CD4-positive, CD25-positive, alpha-beta regulatory T cell (primary cell): Measurements from ENCODE around the gene GLI3. TPM values are rescaled to one million over a fixed set of nuclear protein-coding genes. Genes with fewer than 3 reads are reported as not detected.

Experiments
- ATAC-seq, 2 donors: fragments of 150-1000 bp; cut with Tn5 transposase; one replicate each; pipeline ENCODE4 v1.10.0; 2021; ENCODE audit warnings: low read depth in 2 of 2, moderate number of reproducible peaks in 2 of 2, moderate library complexity in 1 of 2
- DNase-seq, 3 donors: peaks; one replicate each; pipeline versions ENCODE4 v3.0.0 to v3.0.0-alpha.2; 2012 to 2022; ENCODE audit warnings: mixed read lengths in 1 of 3
- H3K27ac ChIP-seq: one replicate; pipeline ENCODE4 v1.7.0; 2013; ENCODE audit warnings: mild to moderate bottlenecking, low read length; ENCODE audit not compliant: insufficient read depth, poor library complexity, severe bottlenecking
- H3K27me3 ChIP-seq: one replicate; pipeline ENCODE4 v1.7.0; 2013; ENCODE audit warnings: low read length; ENCODE audit not compliant: control insufficient read depth, insufficient read depth
- H3K36me3 ChIP-seq: one replicate; pipeline ENCODE4 v1.7.0; 2013; ENCODE audit warnings: mild to moderate bottlenecking, low read length, moderate library complexity; ENCODE audit not compliant: control insufficient read depth, insufficient read depth
- H3K4me1 ChIP-seq: 2 replicates; pipeline ENCODE4 v1.7.0; 2013; ENCODE audit warnings: mild to moderate bottlenecking, low read length; ENCODE audit not compliant: insufficient read depth, control insufficient read depth, poor library complexity, severe bottlenecking
- H3K4me3 ChIP-seq: one replicate; pipeline ENCODE4 v1.7.0; 2013; ENCODE audit warnings: low read depth, mild to moderate bottlenecking, low read length, moderate library complexity
- H3K9me3 ChIP-seq, 2 experiments: 1 replicate in 1 of 2; 2 replicates in 1 of 2; pipeline ENCODE4 v1.7.0; 2013; ENCODE audit warnings: low read length in 2 of 2, mild to moderate bottlenecking in 1 of 2, moderate library complexity in 1 of 2; ENCODE audit not compliant: control insufficient read depth in 2 of 2
- H3K27ac Mint-ChIP-seq, 3 donors: one replicate each; pipeline ENCODE4 v1.8.0; 2020 to 2022; ENCODE audit warnings: mild to moderate bottlenecking in 3 of 3, mixed read lengths in 3 of 3, moderate library complexity in 2 of 3
- H3K27me3 Mint-ChIP-seq: one replicate; pipeline ENCODE4 v1.8.0; 2022; ENCODE audit warnings: mild to moderate bottlenecking, mixed read lengths
- H3K36me3 Mint-ChIP-seq: one replicate; pipeline ENCODE4 v1.8.0; 2020; ENCODE audit warnings: mixed read lengths
- H3K4me1 Mint-ChIP-seq, 4 donors: one replicate each; pipeline ENCODE4 v1.8.0; 2020 to 2022; ENCODE audit warnings: mixed read lengths in 4 of 4, mild to moderate bottlenecking in 1 of 4
- H3K4me3 Mint-ChIP-seq, 4 donors: one replicate each; pipeline ENCODE4 v1.8.0; 2020 to 2022; ENCODE audit warnings: mild to moderate bottlenecking in 4 of 4, mixed read lengths in 4 of 4, moderate library complexity in 3 of 4
- H3K9me3 Mint-ChIP-seq, 7 donors: one replicate each; pipeline ENCODE4 v1.8.0; 2020 to 2022; ENCODE audit warnings: mixed read lengths in 7 of 7, mild to moderate bottlenecking in 3 of 7, moderate library complexity in 2 of 7
- polyA plus RNA-seq, 4 donors: library from polyadenylated mRNA; unstranded; fragments of 300-500 nt; fragmentation: Illumina TruSeq; gene quantifications; one replicate each; pipeline ENCODE4 v1.2.3, GENCODE V29; 2021
- total RNA-seq: library from RNA; stranded (reverse); gene quantifications from one replicate; pipeline ENCODE4 v1.2.3, GENCODE V29; 2022

Gene GLI3
- total and polyA plus RNA-seq, 5 donors from 2014 or later: not detected

GRCh38 chr7:42144604-42145003 is 92.4 kb downstream of the GLI3 start:
- Mint-ChIP-seq H3K4me3 (no peak overlapping the region), H3K27me3 (peaks cover 4% of the 10 kb centered on the region), H3K9me3 (peaks cover 0 to 4% (median 0%) of the 10 kb centered on the region in 7 donors), H3K36me3 (no peaks in the 10 kb centered on the region), H3K27ac (no peak overlapping the region), H3K4me1 (no peaks in the 10 kb centered on the region)
- DNase-seq: no peak
- Histone ChIP-seq H3K4me1 (no peaks in the 10 kb centered on the region), H3K27ac (no peak overlapping the region), H3K4me3 (no peak overlapping the region), H3K9me3 (no peaks in the 10 kb centered on the region), H3K27me3 (no peaks in the 10 kb centered on the region), H3K36me3 (no peaks in the 10 kb centered on the region)
- no peak for ATAC-seq

GRCh38 chr7:42143711-42144600 is 93.1 kb downstream of the GLI3 start:
- Mint-ChIP-seq H3K36me3 (no peaks in the 10 kb centered on the region), H3K4me3 (no peak overlapping the region), H3K27ac (no peak overlapping the region), H3K9me3 (peaks cover 0 to 4% (median 0%) of the 10 kb centered on the region in 7 donors), H3K4me1 (no peaks in the 10 kb centered on the region), H3K27me3 (peaks cover 4% of the 10 kb centered on the region)
- DNase-seq: no peak
- no peaks in the 10 kb centered on the region for H3K4me1 ChIP-seq
- no peaks in the 10 kb centered on the region for H3K36me3 ChIP-seq
- H3K27ac ChIP-seq: no peak overlapping the region
- H3K4me3 ChIP-seq: no peak overlapping the region
- no peaks in the 10 kb centered on the region for H3K27me3 ChIP-seq
- ATAC-seq: no peak
- no peaks in the 10 kb centered on the region for H3K9me3 ChIP-seq

GRCh38 chr7:42142089-42142488 is 94.9 kb downstream of the GLI3 start:
- ATAC-seq: no peak
- Histone ChIP-seq H3K27ac (no peak overlapping the region), H3K4me1 (no peaks in the 10 kb centered on the region), H3K4me3 (no peak overlapping the region), H3K9me3 (no peaks in the 10 kb centered on the region), H3K27me3 (no peaks in the 10 kb centered on the region), H3K36me3 (no peaks in the 10 kb centered on the region)
- peaks cover 0 to 4% (median 0%) of the 10 kb centered on the region in 7 donors for H3K9me3 Mint-ChIP-seq
- H3K4me1 Mint-ChIP-seq: no peaks in the 10 kb centered on the region
- H3K27ac Mint-ChIP-seq: no peak overlapping the region
- H3K36me3 Mint-ChIP-seq: no peaks in the 10 kb centered on the region
- peaks cover 4% of the 10 kb centered on the region for H3K27me3 Mint-ChIP-seq
- no peak overlapping the region for H3K4me3 Mint-ChIP-seq
- DNase-seq: no peak

GRCh38 chr7:42139751-42140150 is 97.3 kb downstream of the GLI3 start:
- no peak for ATAC-seq
- H3K4me1 Mint-ChIP-seq: no peaks in the 10 kb centered on the region

GRCh38 chr7:42138691-42139090 is 98.3 kb downstream of the GLI3 start:
- no peaks in the 10 kb centered on the region for H3K27me3 ChIP-seq
- Mint-ChIP-seq H3K9me3 (peaks cover 0 to 4% (median 0%) of the 10 kb centered on the region in 7 donors), H3K4me3 (no peak overlapping the region), H3K4me1 (no peaks in the 10 kb centered on the region), H3K36me3 (no peaks in the 10 kb centered on the region), H3K27ac (no peak overlapping the region), H3K27me3 (no peaks in the 10 kb centered on the region)
- no peaks in the 10 kb centered on the region for H3K4me1 ChIP-seq
- no peak for ATAC-seq
- no peaks in the 10 kb centered on the region for H3K9me3 ChIP-seq
- no peak overlapping the region for H3K27ac ChIP-seq
- no peaks in the 10 kb centered on the region for H3K36me3 ChIP-seq
- DNase-seq: no peak
- H3K4me3 ChIP-seq: no peak overlapping the region

More at GRCh38 chr7:42139751-42140150, 97.3 kb downstream of the GLI3 start:
- Mint-ChIP-seq H3K27me3 (no peaks in the 10 kb centered on the region), H3K4me3 (no peak overlapping the region), H3K27ac (no peak overlapping the region), H3K36me3 (no peaks in the 10 kb centered on the region), H3K9me3 (peaks cover 0 to 4% (median 0%) of the 10 kb centered on the region in 7 donors)
- Histone ChIP-seq H3K4me3 (no peak overlapping the region), H3K27ac (no peak overlapping the region), H3K36me3 (no peaks in the 10 kb centered on the region), H3K9me3 (no peaks in the 10 kb centered on the region), H3K4me1 (no peaks in the 10 kb centered on the region), H3K27me3 (no peaks in the 10 kb centered on the region)
- DNase-seq: no peak

- no peak overlapping the region for H3K27ac ChIP-seq
Observed at GRCh38 chr7:42137941-42138340, 99.1 kb downstream of the GLI3 start.

GRCh38 chr7:42137431-42137830 is 99.6 kb downstream of the GLI3 start:
- Histone ChIP-seq H3K4me3 (no peak overlapping the region), H3K9me3 (no peaks in the 10 kb centered on the region), H3K4me1 (no peaks in the 10 kb centered on the region), H3K27me3 (no peaks in the 10 kb centered on the region), H3K27ac (no peak overlapping the region), H3K36me3 (no peaks in the 10 kb centered on the region)
- H3K27ac Mint-ChIP-seq: no peak overlapping the region
- H3K4me1 Mint-ChIP-seq: no peaks in the 10 kb centered on the region
- H3K9me3 Mint-ChIP-seq: peaks cover 0 to 4% (median 0%) of the 10 kb centered on the region in 7 donors
- no peak overlapping the region for H3K4me3 Mint-ChIP-seq
- no peaks in the 10 kb centered on the region for H3K36me3 Mint-ChIP-seq
- ATAC-seq (no peak), DNase-seq (no peak)
- H3K27me3 Mint-ChIP-seq: no peaks in the 10 kb centered on the region

More at GRCh38 chr7:42137941-42138340, 99.1 kb downstream of the GLI3 start:
- Histone ChIP-seq H3K4me1 (no peaks in the 10 kb centered on the region), H3K36me3 (no peaks in the 10 kb centered on the region), H3K9me3 (no peaks in the 10 kb centered on the region), H3K27me3 (no peaks in the 10 kb centered on the region), H3K4me3 (no peak overlapping the region)
- Mint-ChIP-seq H3K4me1 (no peaks in the 10 kb centered on the region), H3K27ac (no peak overlapping the region), H3K4me3 (no peak overlapping the region), H3K36me3 (no peaks in the 10 kb centered on the region), H3K27me3 (no peaks in the 10 kb centered on the region), H3K9me3 (peaks cover 0 to 4% (median 0%) of the 10 kb centered on the region in 7 donors)
- no peak for ATAC-seq
- no peak for DNase-seq

- H3K4me3 ChIP-seq: no peak overlapping the region
- no peak overlapping the region for H3K4me3 Mint-ChIP-seq
- H3K9me3 ChIP-seq: no peaks in the 10 kb centered on the region
- H3K4me1 Mint-ChIP-seq: no peaks in the 10 kb centered on the region
- H3K27me3 ChIP-seq: no peaks in the 10 kb centered on the region
- H3K27ac ChIP-seq: no peak overlapping the region
- H3K4me1 ChIP-seq: no peaks in the 10 kb centered on the region
- no peaks in the 10 kb centered on the region for H3K36me3 ChIP-seq
- H3K27ac Mint-ChIP-seq: no peak overlapping the region
- DNase-seq (no peak), ATAC-seq (no peak)
- no peaks in the 10 kb centered on the region for H3K36me3 Mint-ChIP-seq
- H3K9me3 Mint-ChIP-seq: peaks cover 0 to 3% (median 0%) of the 10 kb centered on the region in 7 donors
- no peaks in the 10 kb centered on the region for H3K27me3 Mint-ChIP-seq
Observed at GRCh38 chr7:42135728-42136127, 101.3 kb downstream of the GLI3 start.
